HCT116 (cell line): Measurements from ENCODE around the gene RFX8.

Experiments used
- EZH2 ChIP-seq: fragments of 200-600 bp; sonication (generic); IDR thresholded peaks from 2 replicates; pipeline ENCODE4 v1.6.1; 2017; ENCODE audit warnings: antibody characterized with exemption, mixed run types
- EZH2phosphoT487 ChIP-seq: fragments of 200-600 bp; IDR thresholded peaks from 2 replicates; pipeline ENCODE4 v1.6.1; 2018; ENCODE audit warnings: antibody characterized with exemption, borderline replicate concordance
- JUND ChIP-seq: IDR thresholded peaks from 2 replicates; pipeline ENCODE4 v1.6.1; 2012
- POLR2A ChIP-seq: IDR thresholded peaks from 2 replicates; pipeline ENCODE4 v1.7.0; 2011; ENCODE audit warnings: borderline replicate concordance; ENCODE audit not compliant: insufficient read depth, insufficient read length; ENCODE audit errors: extremely low read depth
- POLR2AphosphoS5 ChIP-seq: IDR thresholded peaks from 2 replicates; pipeline ENCODE4 v1.6.1; 2011; ENCODE audit warnings: mild to moderate bottlenecking, low read depth, low read length, moderate library complexity
- RAD21 ChIP-seq: IDR thresholded peaks from 2 replicates; pipeline ENCODE4 v1.6.1; 2012; ENCODE audit warnings: low read depth, mild to moderate bottlenecking
- SP1 ChIP-seq: IDR thresholded peaks from 2 replicates; pipeline ENCODE4 v1.6.1; 2012; ENCODE audit warnings: low read depth
- SRF ChIP-seq: IDR thresholded peaks from 2 replicates; pipeline ENCODE4 v1.6.1; 2012; ENCODE audit warnings: low read depth
- YY1 ChIP-seq: IDR thresholded peaks from 2 replicates; pipeline ENCODE4 v1.6.1; 2011; ENCODE audit warnings: low read length, low read depth, moderate library complexity, mild to moderate bottlenecking; ENCODE audit not compliant: insufficient replicate concordance; ENCODE audit errors: extremely low read depth
- TF ChIP-seq, protein P1 (sequence below), 3 experiments: fragments of 200-600 bp in 1 of 3; sonication (generic) in 1 of 3; IDR thresholded peaks in 2 of 3; conservative IDR thresholded peaks in 1 of 3; 2 replicates each; pipeline ENCODE4 v1.5.1; 2012 to 2017; ENCODE audit warnings: low read depth in 2 of 3, low read length in 2 of 3, antibody characterized with exemption in 1 of 3, borderline replicate concordance in 1 of 3, control low read depth in 1 of 3, mild to moderate bottlenecking in 1 of 3, mixed read lengths in 1 of 3, mixed run types in 1 of 3, moderate library complexity in 1 of 3; ENCODE audit not compliant: insufficient read depth in 1 of 3
- TF ChIP-seq, protein P2 (sequence below): IDR thresholded peaks from 2 replicates; pipeline ENCODE4 v1.6.1; 2012; ENCODE audit warnings: low read depth

DNA sequence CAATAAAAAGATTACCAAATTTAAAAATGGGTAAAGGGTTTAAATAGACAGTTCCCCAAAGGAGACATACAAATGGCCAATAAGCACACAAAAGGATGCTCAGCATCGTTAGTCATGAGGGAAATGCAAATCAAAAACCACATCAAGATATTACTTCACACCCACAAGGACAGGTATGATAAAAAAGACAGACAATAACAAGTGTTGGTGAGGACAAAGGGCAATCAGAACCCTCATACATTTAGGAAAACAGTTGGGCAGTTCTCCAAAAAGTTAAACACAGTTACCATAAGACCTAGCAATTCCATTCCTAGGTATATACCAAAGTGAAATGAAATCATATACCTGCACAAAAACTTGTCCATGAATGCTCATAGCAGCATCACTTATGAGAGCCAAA is 102.1 kb downstream of the RFX8 start:
- no peak for TF ChIP-seq JUND
- TF ChIP-seq, protein P1, sequence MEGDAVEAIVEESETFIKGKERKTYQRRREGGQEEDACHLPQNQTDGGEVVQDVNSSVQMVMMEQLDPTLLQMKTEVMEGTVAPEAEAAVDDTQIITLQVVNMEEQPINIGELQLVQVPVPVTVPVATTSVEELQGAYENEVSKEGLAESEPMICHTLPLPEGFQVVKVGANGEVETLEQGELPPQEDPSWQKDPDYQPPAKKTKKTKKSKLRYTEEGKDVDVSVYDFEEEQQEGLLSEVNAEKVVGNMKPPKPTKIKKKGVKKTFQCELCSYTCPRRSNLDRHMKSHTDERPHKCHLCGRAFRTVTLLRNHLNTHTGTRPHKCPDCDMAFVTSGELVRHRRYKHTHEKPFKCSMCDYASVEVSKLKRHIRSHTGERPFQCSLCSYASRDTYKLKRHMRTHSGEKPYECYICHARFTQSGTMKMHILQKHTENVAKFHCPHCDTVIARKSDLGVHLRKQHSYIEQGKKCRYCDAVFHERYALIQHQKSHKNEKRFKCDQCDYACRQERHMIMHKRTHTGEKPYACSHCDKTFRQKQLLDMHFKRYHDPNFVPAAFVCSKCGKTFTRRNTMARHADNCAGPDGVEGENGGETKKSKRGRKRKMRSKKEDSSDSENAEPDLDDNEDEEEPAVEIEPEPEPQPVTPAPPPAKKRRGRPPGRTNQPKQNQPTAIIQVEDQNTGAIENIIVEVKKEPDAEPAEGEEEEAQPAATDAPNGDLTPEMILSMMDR (IDR thresholded peaks at IDR 0.05 in 2 of 3, conservative IDR thresholded peaks at IDR 0.05 in 1 of 3; ENCODE audit: borderline replicate concordance in 1 of 3, insufficient read depth in 1 of 3, low read depth in 2 of 3, low read length in 2 of 3), result no peak
- TF ChIP-seq, protein P2, sequence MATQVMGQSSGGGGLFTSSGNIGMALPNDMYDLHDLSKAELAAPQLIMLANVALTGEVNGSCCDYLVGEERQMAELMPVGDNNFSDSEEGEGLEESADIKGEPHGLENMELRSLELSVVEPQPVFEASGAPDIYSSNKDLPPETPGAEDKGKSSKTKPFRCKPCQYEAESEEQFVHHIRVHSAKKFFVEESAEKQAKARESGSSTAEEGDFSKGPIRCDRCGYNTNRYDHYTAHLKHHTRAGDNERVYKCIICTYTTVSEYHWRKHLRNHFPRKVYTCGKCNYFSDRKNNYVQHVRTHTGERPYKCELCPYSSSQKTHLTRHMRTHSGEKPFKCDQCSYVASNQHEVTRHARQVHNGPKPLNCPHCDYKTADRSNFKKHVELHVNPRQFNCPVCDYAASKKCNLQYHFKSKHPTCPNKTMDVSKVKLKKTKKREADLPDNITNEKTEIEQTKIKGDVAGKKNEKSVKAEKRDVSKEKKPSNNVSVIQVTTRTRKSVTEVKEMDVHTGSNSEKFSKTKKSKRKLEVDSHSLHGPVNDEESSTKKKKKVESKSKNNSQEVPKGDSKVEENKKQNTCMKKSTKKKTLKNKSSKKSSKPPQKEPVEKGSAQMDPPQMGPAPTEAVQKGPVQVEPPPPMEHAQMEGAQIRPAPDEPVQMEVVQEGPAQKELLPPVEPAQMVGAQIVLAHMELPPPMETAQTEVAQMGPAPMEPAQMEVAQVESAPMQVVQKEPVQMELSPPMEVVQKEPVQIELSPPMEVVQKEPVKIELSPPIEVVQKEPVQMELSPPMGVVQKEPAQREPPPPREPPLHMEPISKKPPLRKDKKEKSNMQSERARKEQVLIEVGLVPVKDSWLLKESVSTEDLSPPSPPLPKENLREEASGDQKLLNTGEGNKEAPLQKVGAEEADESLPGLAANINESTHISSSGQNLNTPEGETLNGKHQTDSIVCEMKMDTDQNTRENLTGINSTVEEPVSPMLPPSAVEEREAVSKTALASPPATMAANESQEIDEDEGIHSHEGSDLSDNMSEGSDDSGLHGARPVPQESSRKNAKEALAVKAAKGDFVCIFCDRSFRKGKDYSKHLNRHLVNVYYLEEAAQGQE, result no peak
- TF ChIP-seq POLR2A, result no peak
- TF ChIP-seq EZH2phosphoT487, result no peak
- TF ChIP-seq SP1, result no peak
- no peak for TF ChIP-seq POLR2AphosphoS5
- TF ChIP-seq EZH2, result no peak
- no peak for TF ChIP-seq SRF
- no peak for TF ChIP-seq RAD21
- TF ChIP-seq YY1, result no peak
